ENCODE results near the gene LNX2.

The LNX2 gene

DNA sequence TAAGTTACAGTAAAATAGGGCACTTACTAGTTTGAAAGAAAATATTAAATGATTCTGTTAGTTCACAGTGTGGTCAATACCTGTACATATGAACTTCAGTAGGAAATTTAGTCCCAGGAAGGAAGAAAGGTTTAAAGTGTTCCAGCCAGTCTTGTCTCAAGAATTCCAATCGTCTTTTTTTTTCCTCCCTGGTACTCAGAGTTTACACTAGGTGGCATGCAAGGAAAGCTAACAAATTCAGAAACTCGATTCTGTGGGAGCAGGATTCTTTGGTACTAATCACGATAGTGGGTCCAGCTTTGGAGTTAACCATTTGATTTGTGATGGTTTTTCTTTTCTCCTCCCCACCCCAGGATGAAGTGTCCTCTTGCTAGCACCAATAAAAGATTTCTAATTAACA lies 45.0 kb upstream of the LNX2 start:
- TF ChIP-seq ZNF366 (tag by site-specific recombination; conservative IDR thresholded peaks at IDR 0.05) (no peak), ZNF670 (tag by site-specific recombination; IDR thresholded peaks at IDR 0.05; ENCODE audit: low read depth) (no peak), ZNF146 (tag by site-specific recombination; IDR thresholded peaks at IDR 0.05) (no peak)
- TF ChIP-seq, protein P1, sequence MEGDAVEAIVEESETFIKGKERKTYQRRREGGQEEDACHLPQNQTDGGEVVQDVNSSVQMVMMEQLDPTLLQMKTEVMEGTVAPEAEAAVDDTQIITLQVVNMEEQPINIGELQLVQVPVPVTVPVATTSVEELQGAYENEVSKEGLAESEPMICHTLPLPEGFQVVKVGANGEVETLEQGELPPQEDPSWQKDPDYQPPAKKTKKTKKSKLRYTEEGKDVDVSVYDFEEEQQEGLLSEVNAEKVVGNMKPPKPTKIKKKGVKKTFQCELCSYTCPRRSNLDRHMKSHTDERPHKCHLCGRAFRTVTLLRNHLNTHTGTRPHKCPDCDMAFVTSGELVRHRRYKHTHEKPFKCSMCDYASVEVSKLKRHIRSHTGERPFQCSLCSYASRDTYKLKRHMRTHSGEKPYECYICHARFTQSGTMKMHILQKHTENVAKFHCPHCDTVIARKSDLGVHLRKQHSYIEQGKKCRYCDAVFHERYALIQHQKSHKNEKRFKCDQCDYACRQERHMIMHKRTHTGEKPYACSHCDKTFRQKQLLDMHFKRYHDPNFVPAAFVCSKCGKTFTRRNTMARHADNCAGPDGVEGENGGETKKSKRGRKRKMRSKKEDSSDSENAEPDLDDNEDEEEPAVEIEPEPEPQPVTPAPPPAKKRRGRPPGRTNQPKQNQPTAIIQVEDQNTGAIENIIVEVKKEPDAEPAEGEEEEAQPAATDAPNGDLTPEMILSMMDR (tag by site-specific recombination; IDR thresholded peaks at IDR 0.05), result no peak
- TF ChIP-seq, protein P2, sequence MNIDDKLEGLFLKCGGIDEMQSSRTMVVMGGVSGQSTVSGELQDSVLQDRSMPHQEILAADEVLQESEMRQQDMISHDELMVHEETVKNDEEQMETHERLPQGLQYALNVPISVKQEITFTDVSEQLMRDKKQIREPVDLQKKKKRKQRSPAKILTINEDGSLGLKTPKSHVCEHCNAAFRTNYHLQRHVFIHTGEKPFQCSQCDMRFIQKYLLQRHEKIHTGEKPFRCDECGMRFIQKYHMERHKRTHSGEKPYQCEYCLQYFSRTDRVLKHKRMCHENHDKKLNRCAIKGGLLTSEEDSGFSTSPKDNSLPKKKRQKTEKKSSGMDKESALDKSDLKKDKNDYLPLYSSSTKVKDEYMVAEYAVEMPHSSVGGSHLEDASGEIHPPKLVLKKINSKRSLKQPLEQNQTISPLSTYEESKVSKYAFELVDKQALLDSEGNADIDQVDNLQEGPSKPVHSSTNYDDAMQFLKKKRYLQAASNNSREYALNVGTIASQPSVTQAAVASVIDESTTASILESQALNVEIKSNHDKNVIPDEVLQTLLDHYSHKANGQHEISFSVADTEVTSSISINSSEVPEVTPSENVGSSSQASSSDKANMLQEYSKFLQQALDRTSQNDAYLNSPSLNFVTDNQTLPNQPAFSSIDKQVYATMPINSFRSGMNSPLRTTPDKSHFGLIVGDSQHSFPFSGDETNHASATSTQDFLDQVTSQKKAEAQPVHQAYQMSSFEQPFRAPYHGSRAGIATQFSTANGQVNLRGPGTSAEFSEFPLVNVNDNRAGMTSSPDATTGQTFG (tag by site-specific recombination; IDR thresholded peaks at IDR 0.05; ENCODE audit: borderline replicate concordance), result no peak
- Histone ChIP-seq H3K4me1 (ENCODE audit: control insufficient read depth, insufficient read depth, low read length) (no peaks in the 10 kb centered on the region), H3K27ac (ENCODE audit: extremely low read depth, low read depth, low read length) (no peak overlapping the region), H3K4me3 (ENCODE audit: low read depth, low read length) (no peak overlapping the region), H3K9me3 (ENCODE audit: control insufficient read depth, insufficient read depth, low read depth, low read length) (no peaks in the 10 kb centered on the region), H3K36me3 (ENCODE audit: control insufficient read depth in 2 of 2, insufficient read depth in 1 of 2, low read length in 2 of 2) (peaks cover 0 to 15% of the 10 kb centered on the region in 2 experiments; a peak in 1 of 3 replicates)
- ChIA-PET POLR2A (no interaction called here), CTCF (interaction anchor here (0.6 to 2.6 kb wide), 3 partner anchors 42 to 731 kb away, joined by 3 to 10 read pairs (median 3); no protein-coding TSS in a partner anchor)

DNA sequence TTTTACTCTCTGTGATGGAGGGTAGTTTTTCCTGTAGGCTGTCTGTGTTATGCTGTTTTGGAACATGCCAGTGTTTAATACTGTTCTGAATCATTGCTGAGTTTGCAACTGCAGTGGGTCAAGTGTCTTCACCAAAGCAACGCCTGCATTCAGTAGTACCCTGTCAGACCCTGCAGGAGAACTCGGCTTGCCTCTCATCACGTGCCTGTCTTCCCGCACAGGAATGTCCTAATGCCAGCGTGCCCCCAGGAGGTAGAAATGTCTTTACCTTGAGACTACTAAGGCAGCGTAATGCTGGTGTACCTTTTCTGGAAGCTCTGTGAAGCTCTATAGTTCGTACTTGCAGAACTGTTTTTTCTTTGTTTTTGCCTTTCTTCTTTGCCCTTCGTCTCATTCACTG lies 43.6 kb upstream of the LNX2 start:
- no peaks in the 10 kb centered on the region for H3K4me1 ChIP-seq (ENCODE audit: control insufficient read depth, insufficient read depth, low read length)
- TF ChIP-seq ZNF157 (tag by site-specific recombination; IDR thresholded peaks at IDR 0.05) (no peak), RBAK (tag by site-specific recombination; IDR thresholded peaks at IDR 0.05) (no peak), ZNF530 (tag by site-specific recombination; IDR thresholded peaks at IDR 0.05; ENCODE audit: low read depth) (no peak), SP3 (tag by site-specific recombination; IDR thresholded peaks at IDR 0.05) (no peak), ZNF623 (tag by site-specific recombination; IDR thresholded peaks at IDR 0.05) (no peak), HOXD13 (CRISPR knock-in tag; IDR thresholded peaks at IDR 0.05; ENCODE audit: borderline replicate concordance) (no peak)
- TF ChIP-seq, protein P3, sequence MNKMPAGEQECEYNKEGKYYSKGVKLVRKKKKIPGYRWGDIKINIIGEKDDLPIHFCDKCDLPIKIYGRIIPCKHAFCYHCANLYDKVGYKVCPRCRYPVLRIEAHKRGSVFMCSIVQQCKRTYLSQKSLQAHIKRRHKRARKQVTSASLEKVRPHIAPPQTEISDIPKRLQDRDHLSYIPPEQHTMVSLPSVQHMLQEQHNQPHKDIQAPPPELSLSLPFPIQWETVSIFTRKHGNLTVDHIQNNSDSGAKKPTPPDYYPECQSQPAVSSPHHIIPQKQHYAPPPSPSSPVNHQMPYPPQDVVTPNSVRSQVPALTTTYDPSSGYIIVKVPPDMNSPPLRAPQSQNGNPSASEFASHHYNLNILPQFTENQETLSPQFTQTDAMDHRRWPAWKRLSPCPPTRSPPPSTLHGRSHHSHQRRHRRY (tag by site-specific recombination; IDR thresholded peaks at IDR 0.05), result no peak
- H3K4me3 ChIP-seq (ENCODE audit: low read depth, low read length), result no peak overlapping the region
- H3K27ac ChIP-seq (ENCODE audit: extremely low read depth, low read depth, low read length), result no peak overlapping the region
- H3K9me3 ChIP-seq (ENCODE audit: control insufficient read depth, insufficient read depth, low read depth, low read length), result no peaks in the 10 kb centered on the region
- ChIA-PET POLR2A (no interaction called here), CTCF (interaction anchor here (0.8 to 2.6 kb wide), 2 partner anchors 162 to 200 kb away, joined by 4 to 10 read pairs; no protein-coding TSS in a partner anchor)
- peaks cover 0 to 19% of the 10 kb centered on the region in 2 experiments; a peak in 1 of 3 replicates for H3K36me3 ChIP-seq (ENCODE audit: control insufficient read depth in 2 of 2, insufficient read depth in 1 of 2, low read length in 2 of 2)

DNA sequence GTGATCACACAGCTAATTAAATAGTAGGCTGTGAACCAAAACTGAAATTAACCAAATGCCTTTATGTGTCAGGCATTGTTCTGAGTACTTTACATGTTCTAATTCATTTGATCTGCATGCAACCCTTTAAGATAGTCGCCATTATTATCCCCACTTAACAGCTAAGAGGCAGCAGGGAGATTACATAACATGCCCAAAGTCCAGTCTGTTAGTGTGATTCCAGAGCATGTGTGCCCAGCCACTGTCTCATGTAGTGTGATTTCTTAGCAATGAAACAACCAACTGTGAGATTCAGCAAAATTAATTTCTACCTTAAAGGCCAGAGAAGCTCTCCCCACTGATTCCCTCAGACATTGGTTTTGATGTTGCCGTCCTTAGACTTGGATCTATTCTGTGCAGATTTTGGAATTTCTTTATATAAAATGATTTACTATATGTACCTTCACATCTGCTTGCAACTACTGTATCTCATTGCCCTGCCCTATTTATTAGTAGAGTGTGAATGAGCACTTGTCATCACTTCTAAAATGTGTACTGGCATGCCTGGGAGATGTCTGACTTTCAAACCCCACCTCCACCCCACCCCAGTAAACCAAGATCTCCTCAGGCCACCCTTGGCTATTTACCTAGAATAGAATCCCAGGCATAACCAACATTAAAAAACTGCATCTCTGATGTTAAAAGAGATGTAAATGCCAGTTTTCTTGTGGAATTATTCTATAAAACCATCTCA lies 42.6 kb upstream of the LNX2 start:
- ChIA-PET POLR2A (no interaction called here), CTCF (no interaction called here)
- peaks cover 0 to 19% of the 10 kb centered on the region in 2 experiments; a peak in 1 of 3 replicates for H3K36me3 ChIP-seq (ENCODE audit: control insufficient read depth in 2 of 2, insufficient read depth in 1 of 2, low read length in 2 of 2)
- H3K9me3 ChIP-seq (ENCODE audit: control insufficient read depth, insufficient read depth, low read depth, low read length), result no peaks in the 10 kb centered on the region
- no peak for TF ChIP-seq ZNF670 (tag by site-specific recombination; IDR thresholded peaks at IDR 0.05; ENCODE audit: low read depth)
- TF ChIP-seq ZNF140 (tag by site-specific recombination; IDR thresholded peaks at IDR 0.05), result no peak
- no peak overlapping the region for H3K27ac ChIP-seq (ENCODE audit: extremely low read depth, low read depth, low read length)
- no peaks in the 10 kb centered on the region for H3K4me1 ChIP-seq (ENCODE audit: control insufficient read depth, insufficient read depth, low read length)
- H3K4me3 ChIP-seq (ENCODE audit: low read depth, low read length), result no peak overlapping the region

Measured in HEK293 (cell line).